Liver (tissue), 10 donors: ENCODE data around the gene ODAD2. TPM values are rescaled to one million over a fixed set of nuclear protein-coding genes. Genes with fewer than 3 reads are reported as not detected.

Experiments
- DNase-seq: peaks from one replicate; pipeline ENCODE4 v3.0.0-alpha.2; 2017; ENCODE audit warnings: low spot score
- H3K27ac ChIP-seq, 2 donors: one replicate each; pipeline ENCODE4 v1.7.0; 2013; ENCODE audit warnings: inconsistent platforms in 2 of 2, low read length in 2 of 2, control low read depth in 1 of 2, low read depth in 1 of 2, mild to moderate bottlenecking in 1 of 2
- H3K27me3 ChIP-seq, 4 donors: one replicate each; pipeline versions ENCODE4 v1.6.1 to v1.7.0; 2013; ENCODE audit warnings: low read length in 3 of 4, inconsistent platforms in 1 of 4, mild to moderate bottlenecking in 1 of 4, moderate library complexity in 1 of 4; ENCODE audit not compliant: control insufficient read depth in 4 of 4, insufficient read depth in 4 of 4
- H3K36me3 ChIP-seq, 4 donors: one replicate each; pipeline versions ENCODE4 v1.6.1 to v1.7.0; 2013; ENCODE audit warnings: low read length in 3 of 4, mild to moderate bottlenecking in 3 of 4, low read depth in 1 of 4, moderate library complexity in 1 of 4; ENCODE audit not compliant: control insufficient read depth in 4 of 4, insufficient read depth in 3 of 4
- H3K4me1 ChIP-seq, 4 donors: one replicate each; pipeline versions ENCODE4 v1.6.1 to v1.7.0; 2013; ENCODE audit warnings: low read length in 3 of 4, mild to moderate bottlenecking in 3 of 4, moderate library complexity in 1 of 4; ENCODE audit not compliant: control insufficient read depth in 4 of 4, insufficient read depth in 4 of 4
- H3K4me3 ChIP-seq, 3 donors: one replicate each; pipeline versions ENCODE4 v1.6.1 to v1.7.0; 2013; ENCODE audit warnings: low read length in 3 of 3, control low read depth in 1 of 3, low read depth in 1 of 3, mild to moderate bottlenecking in 1 of 3
- H3K9ac ChIP-seq, 2 donors: one replicate each; pipeline ENCODE4 v1.7.0; 2013; ENCODE audit warnings: low read length in 2 of 2, mild to moderate bottlenecking in 2 of 2, moderate library complexity in 2 of 2, control low read depth in 1 of 2, low read depth in 1 of 2
- H3K9me3 ChIP-seq, 4 donors: one replicate each; pipeline versions ENCODE4 v1.6.1 to v1.7.0; 2013; ENCODE audit warnings: low read length in 3 of 4; ENCODE audit not compliant: control insufficient read depth in 4 of 4
- ATF3 ChIP-seq: IDR thresholded peaks from 2 replicates; pipeline ENCODE4 v1.6.1; 2016; ENCODE audit warnings: antibody characterized with exemption
- EGR1 ChIP-seq, 2 donors: IDR thresholded peaks; 2 replicates each; pipeline ENCODE4 v1.6.1; 2016 to 2018; ENCODE audit warnings: antibody characterized with exemption in 2 of 2, low read depth in 2 of 2
- FOXA1 ChIP-seq: IDR thresholded peaks from 2 replicates; pipeline ENCODE4 v1.6.1; 2016; ENCODE audit warnings: antibody characterized with exemption
- FOXA2 ChIP-seq: IDR thresholded peaks from 2 replicates; pipeline ENCODE4 v1.6.1; 2016; ENCODE audit warnings: antibody characterized with exemption
- GABPA ChIP-seq, 2 donors: IDR thresholded peaks in 1 of 2; conservative IDR thresholded peaks in 1 of 2; 2 replicates each; pipeline ENCODE4 v1.6.1; 2016; ENCODE audit warnings: antibody characterized with exemption in 2 of 2, mild to moderate bottlenecking in 1 of 2, moderate library complexity in 1 of 2
- HNF4A ChIP-seq, 2 donors: conservative IDR thresholded peaks; 2 replicates each; pipeline ENCODE4 v1.6.1; 2016; ENCODE audit warnings: antibody characterized with exemption in 2 of 2, mild to moderate bottlenecking in 2 of 2
- JUND ChIP-seq, 2 donors: IDR thresholded peaks; 2 replicates each; pipeline ENCODE4 v1.6.1; 2016; ENCODE audit warnings: antibody characterized with exemption in 2 of 2
- MAX ChIP-seq: IDR thresholded peaks from 2 replicates; pipeline ENCODE4 v1.6.1; 2016; ENCODE audit warnings: antibody characterized with exemption
- RAD21 ChIP-seq, 2 donors: IDR thresholded peaks; 2 replicates each; pipeline ENCODE4 v1.6.1; 2016; ENCODE audit warnings: antibody characterized with exemption in 2 of 2, mild to moderate bottlenecking in 2 of 2
- REST ChIP-seq: IDR thresholded peaks from 2 replicates; pipeline ENCODE4 v1.6.1; 2016; ENCODE audit warnings: antibody characterized with exemption, mild to moderate bottlenecking
- RXRA ChIP-seq, 2 donors: IDR thresholded peaks; 2 replicates each; pipeline ENCODE4 v1.6.1; 2017 to 2018; ENCODE audit warnings: antibody characterized with exemption in 2 of 2, mild to moderate bottlenecking in 1 of 2
- SP1 ChIP-seq: IDR thresholded peaks from 2 replicates; pipeline ENCODE4 v1.6.1; 2018; ENCODE audit warnings: antibody characterized with exemption, mild to moderate bottlenecking
- TAF1 ChIP-seq: conservative IDR thresholded peaks from 2 replicates; pipeline ENCODE4 v1.6.1; 2016; ENCODE audit warnings: antibody characterized with exemption, mild to moderate bottlenecking
- YY1 ChIP-seq: IDR thresholded peaks from 2 replicates; pipeline ENCODE4 v1.6.1; 2016; ENCODE audit warnings: antibody characterized with exemption, mild to moderate bottlenecking
- ZBTB33 ChIP-seq: IDR thresholded peaks from 2 replicates; pipeline ENCODE4 v1.6.1; 2016; ENCODE audit warnings: antibody characterized with exemption
- whole genome bisulfite sequencing: extraction: QIAGEN DNeasy Blood & Tissue Kit; methylation state at CpG from one replicate; pipeline ENCODE4 v1.1.7; 2013; 5-methylcytosine and 5-hydroxymethylcytosine counted together
- polyA plus RNA-seq, 2 donors: library from polyadenylated mRNA; stranded (reverse) in 1 of 2; unstranded in 1 of 2; fragments of 200-250 nt in 1 of 2; fragments of >200 nt in 1 of 2; fragmentation: Nextera tagmentation in 1 of 2; extraction: Ambion mirVana in 1 of 2; gene quantifications; one replicate each; pipeline versions ENCODE4 v1.2.1 to v1.2.3, GENCODE V29; 2013 to 2015
- small RNA-seq: library from RNA; depleted of rRNA; stranded (forward); fragments of <200 nt; gene quantifications from one replicate; pipeline ENCODE3, GENCODE V24; 2014
- total RNA-seq, 2 donors: library from RNA; depleted of rRNA; stranded (reverse); fragments of >200 nt; gene quantifications; one replicate each; pipeline ENCODE4 v1.2.3, GENCODE V29; 2014
- donor health status: healthy.
- donor health status: healthy.
- donor health status: healthy.
- donor health status: healthy.
- donor health status: healthy.

Gene ODAD2
- total and polyA plus RNA-seq, 4 donors, result 0.14 to 0.84 (median 0.38) TPM

GRCh38 chr10:27774831-27775230, 224.0 kb downstream of the ODAD2 start (continued):
- TF ChIP-seq FOXA1 (no peak), REST (no peak)

- no peaks in the 10 kb centered on the region for H3K4me1 ChIP-seq
- no peak overlapping the region for H3K9ac ChIP-seq
- no peaks in the 10 kb centered on the region for H3K36me3 ChIP-seq
- H3K27ac ChIP-seq, result no peak overlapping the region
- H3K27me3 ChIP-seq, result peaks cover 0 to 4% (median 2%) of the 10 kb centered on the region in 4 donors
- DNase-seq, result no peak
- no peak for TF ChIP-seq YY1
- TF ChIP-seq RXRA (IDR thresholded peaks at IDR 0.05), result no peak
- TF ChIP-seq SP1, result no peak
- TF ChIP-seq GABPA (IDR thresholded peaks at IDR 0.05 in 1 of 2, conservative IDR thresholded peaks at IDR 0.05 in 1 of 2), result no peak
- TF ChIP-seq FOXA2, result no peak
- TF ChIP-seq ATF3, result no peak
- TF ChIP-seq HNF4A (conservative IDR thresholded peaks at IDR 0.05), result no peak
- H3K9me3 ChIP-seq, result no peaks in the 10 kb centered on the region
- no peak overlapping the region for H3K4me3 ChIP-seq
- 53% methylated on average over 4 of the region's 4 CpGs for WGBS
Measured at GRCh38 chr10:27771231-27771630, 227.6 kb downstream of the ODAD2 start.

- DNase-seq, result no peak
- Histone ChIP-seq H3K9ac (no peak overlapping the region), H3K4me1 (no peaks in the 10 kb centered on the region), H3K36me3 (no peaks in the 10 kb centered on the region), H3K27me3 (peaks cover 0 to 4% (median 1%) of the 10 kb centered on the region in 4 donors), H3K9me3 (no peaks in the 10 kb centered on the region), H3K4me3 (no peak overlapping the region), H3K27ac (no peak overlapping the region)
- no peak for TF ChIP-seq MAX
- TF ChIP-seq JUND (IDR thresholded peaks at IDR 0.05), result no peak
- no peak for TF ChIP-seq ZBTB33
- TF ChIP-seq GABPA (IDR thresholded peaks at IDR 0.05 in 1 of 2, conservative IDR thresholded peaks at IDR 0.05 in 1 of 2), result no peak
- TF ChIP-seq TAF1, result no peak
- no peak for TF ChIP-seq EGR1 (IDR thresholded peaks at IDR 0.05; ENCODE audit: low read depth in 2 of 2)
- no peak for TF ChIP-seq RAD21 (IDR thresholded peaks at IDR 0.05)
- no peak for TF ChIP-seq YY1
- 80% methylated on average over 2 of the region's 2 CpGs for WGBS
Measured at GRCh38 chr10:27770181-27770580, 228.7 kb downstream of the ODAD2 start.

Small RNA genes lying within 50 kb of the gene (small RNA-seq; reads per million reads assigned to genes)
- not detected for gene MRPS21P5
- gene RN7SKP132, result not detected
